SK-N-SH treated with all-trans-retinoic acid at 6 μM for 48 hours (cell line): ENCODE results near the gene NKX2-3.

ENCODE experiments used
- ATAC-seq: fragments of 200-7000 bp; cut with Tn5 transposase; 3 replicates; pipeline ENCODE4 v1.9.1; 2020; ENCODE audit warnings: mild to moderate bottlenecking, moderate library complexity
- ARNTL ChIP-seq: fragments of 450-650 bp; formaldehyde crosslinking; IDR thresholded peaks from 2 replicates; pipeline ENCODE4 v1.5.0; 2020; ENCODE audit warnings: low read depth, mild to moderate bottlenecking, moderate library complexity, borderline replicate concordance
- BACH2 ChIP-seq: fragments of 250-450 bp; sonication (Bioruptor Pico); IDR thresholded peaks from 2 replicates; pipeline ENCODE4 v1.9.0; 2021; ENCODE audit warnings: mild to moderate bottlenecking, borderline replicate concordance
- CREB5 ChIP-seq: fragments of 250-450 bp; sonication (Bioruptor Pico); IDR thresholded peaks from 2 replicates; pipeline ENCODE4 v1.5.1; 2020; ENCODE audit warnings: low read depth, mild to moderate bottlenecking, moderate library complexity
- CSDC2 ChIP-seq: fragments of 250-450 bp; sonication (Bioruptor Pico); IDR thresholded peaks from 2 replicates; pipeline ENCODE4 v1.5.0; 2020; ENCODE audit warnings: mild to moderate bottlenecking, moderate library complexity
- CSRNP3 ChIP-seq: fragments of 250-450 bp; sonication (Bioruptor Pico); IDR thresholded peaks from 2 replicates; pipeline ENCODE4 v1.5.1; 2021; ENCODE audit warnings: mild to moderate bottlenecking, moderate library complexity
- ESRRG ChIP-seq: fragments of 250-450 bp; sonication (Bioruptor Pico); IDR thresholded peaks from 2 replicates; pipeline ENCODE4 v1.6.1; 2021; ENCODE audit warnings: mild to moderate bottlenecking
- GLIS3 ChIP-seq: fragments of 250-450 bp; sonication (Bioruptor Pico); IDR thresholded peaks from 2 replicates; pipeline ENCODE4 v1.5.0; 2020; ENCODE audit warnings: mild to moderate bottlenecking, moderate library complexity
- ISL1 ChIP-seq: fragments of 250-450 bp; sonication (Bioruptor Pico); IDR thresholded peaks from 2 replicates; pipeline ENCODE4 v2.1.2; 2022; ENCODE audit warnings: mild to moderate bottlenecking, moderate library complexity
- PPARA ChIP-seq: fragments of 250-450 bp; sonication (Bioruptor Pico); IDR thresholded peaks from 2 replicates; pipeline ENCODE4 v1.5.0; 2020; ENCODE audit warnings: mild to moderate bottlenecking, borderline replicate concordance
- RARB ChIP-seq: fragments of 250-450 bp; sonication (Bioruptor Pico); IDR thresholded peaks from 2 replicates; pipeline ENCODE4 v1.8.0; 2021; ENCODE audit warnings: mild to moderate bottlenecking, moderate library complexity
- SNAI2 ChIP-seq: fragments of 250-450 bp; sonication (Bioruptor Pico); IDR thresholded peaks from 2 replicates; pipeline ENCODE4 v1.5.0; 2020; ENCODE audit warnings: mild to moderate bottlenecking, moderate library complexity
- TCF4 ChIP-seq: fragments of 250-450 bp; sonication (Bioruptor Pico); IDR thresholded peaks from 2 replicates; pipeline ENCODE4 v1.8.0; 2021; ENCODE audit warnings: mild to moderate bottlenecking, moderate library complexity, borderline replicate concordance
- TOX ChIP-seq: fragments of 250-450 bp; sonication (Bioruptor Pico); IDR thresholded peaks from 2 replicates; pipeline ENCODE4 v1.8.0; 2021; ENCODE audit warnings: mild to moderate bottlenecking, moderate library complexity, borderline replicate concordance
- ZC3H10 ChIP-seq: fragments of 250-450 bp; sonication (Bioruptor Pico); IDR thresholded peaks from 2 replicates; pipeline ENCODE4 v1.5.1; 2021; ENCODE audit warnings: mild to moderate bottlenecking, moderate library complexity
- ZFP3 ChIP-seq: fragments of 250-450 bp; sonication (Bioruptor Pico); IDR thresholded peaks from 2 replicates; pipeline ENCODE4 v1.5.0; 2020; ENCODE audit warnings: mild to moderate bottlenecking, moderate library complexity
- ZFP30 ChIP-seq: fragments of 450-650 bp; formaldehyde crosslinking; IDR thresholded peaks from 2 replicates; pipeline ENCODE4 v1.5.0; 2022; ENCODE audit warnings: mild to moderate bottlenecking, moderate library complexity
- ZNF565 ChIP-seq: fragments of 450-650 bp; formaldehyde crosslinking; conservative IDR thresholded peaks from 2 replicates; pipeline ENCODE4 v1.5.0; 2020; ENCODE audit warnings: low read depth, mild to moderate bottlenecking, moderate library complexity
- ZNF70 ChIP-seq: fragments of 450-650 bp; formaldehyde crosslinking; IDR thresholded peaks from 2 replicates; pipeline ENCODE4 v1.5.0; 2020; ENCODE audit warnings: mild to moderate bottlenecking, moderate library complexity
- ZNF8 ChIP-seq: fragments of 450-650 bp; formaldehyde crosslinking; IDR thresholded peaks from 2 replicates; pipeline ENCODE4 v1.5.0; 2020; ENCODE audit warnings: mild to moderate bottlenecking, moderate library complexity
- TF ChIP-seq, protein P1 (sequence below): fragments of 250-450 bp; sonication (Bioruptor Pico); IDR thresholded peaks from 2 replicates; pipeline ENCODE4 v1.5.0; 2020; ENCODE audit warnings: mild to moderate bottlenecking, moderate library complexity
- TF ChIP-seq, protein P2 (sequence below): fragments of 250-450 bp; sonication (Bioruptor Pico); IDR thresholded peaks from 2 replicates; pipeline ENCODE4 v1.8.0; 2020; ENCODE audit warnings: mild to moderate bottlenecking, moderate library complexity, borderline replicate concordance
- TF ChIP-seq, protein P3 (sequence below): fragments of 250-450 bp; sonication (Bioruptor Pico); IDR thresholded peaks from 2 replicates; pipeline ENCODE4 v1.8.0; 2021; ENCODE audit warnings: low read depth, mild to moderate bottlenecking, moderate library complexity, borderline replicate concordance

The NKX2-3 gene

DNA sequence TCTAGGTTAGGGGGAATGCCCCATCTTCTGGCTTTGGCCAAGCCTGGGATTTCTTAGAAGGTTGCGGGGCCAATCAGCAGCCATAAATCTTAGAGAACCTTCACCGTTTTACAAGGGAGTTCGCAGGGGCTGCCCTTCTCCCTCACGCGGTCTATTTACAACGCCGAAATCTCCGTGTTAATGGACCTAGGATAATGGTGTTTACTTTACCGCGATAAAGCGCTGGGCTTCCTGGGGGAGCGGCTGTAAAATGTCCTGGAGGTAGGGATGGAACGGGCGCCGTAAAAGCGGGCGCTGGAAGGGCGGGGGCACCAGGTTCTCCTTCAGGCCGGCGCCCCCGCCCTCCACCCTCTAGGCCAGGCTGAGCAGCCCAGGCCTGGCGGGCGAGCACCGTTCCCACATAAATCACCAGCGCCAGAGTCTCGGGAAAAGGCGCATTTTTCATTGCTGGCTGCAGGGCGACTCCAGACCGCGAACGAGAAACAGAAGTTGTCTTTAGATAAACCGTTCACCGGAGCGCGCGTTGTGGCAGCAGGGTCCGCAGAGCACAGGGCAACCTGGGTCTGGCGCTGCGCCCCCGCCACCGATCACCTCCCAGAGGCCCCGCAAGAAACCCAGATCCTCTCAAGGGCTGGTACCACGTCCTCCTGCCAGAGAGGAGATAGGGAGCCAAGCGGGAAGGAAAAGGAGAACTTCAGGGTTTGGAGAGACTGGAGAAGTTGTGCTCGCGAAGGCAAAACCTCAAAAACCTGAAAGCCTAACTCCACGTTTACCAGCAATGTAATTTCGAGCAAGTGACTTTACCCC is 12.5 kb upstream of the NKX2-3 start:
- TF ChIP-seq CREB5 (CRISPR knock-in tag) (no peak), ARNTL (CRISPR knock-in tag) (no peak), BACH2 (CRISPR knock-in tag) (no peak), TCF4 (CRISPR knock-in tag) (no peak), ISL1 (CRISPR knock-in tag) (no peak), ZNF70 (no peak), GLIS3 (CRISPR knock-in tag) (no peak), PPARA (no peak), CSDC2 (CRISPR knock-in tag) (no peak), ESRRG (CRISPR knock-in tag) (no peak), SNAI2 (CRISPR knock-in tag) (no peak), RARB (CRISPR knock-in tag) (no peak), TOX (no peak), ZFP3 (no peak), ZNF8 (no peak), CSRNP3 (CRISPR knock-in tag) (no peak), ZC3H10 (CRISPR knock-in tag) (no peak)
- TF ChIP-seq, protein P1, sequence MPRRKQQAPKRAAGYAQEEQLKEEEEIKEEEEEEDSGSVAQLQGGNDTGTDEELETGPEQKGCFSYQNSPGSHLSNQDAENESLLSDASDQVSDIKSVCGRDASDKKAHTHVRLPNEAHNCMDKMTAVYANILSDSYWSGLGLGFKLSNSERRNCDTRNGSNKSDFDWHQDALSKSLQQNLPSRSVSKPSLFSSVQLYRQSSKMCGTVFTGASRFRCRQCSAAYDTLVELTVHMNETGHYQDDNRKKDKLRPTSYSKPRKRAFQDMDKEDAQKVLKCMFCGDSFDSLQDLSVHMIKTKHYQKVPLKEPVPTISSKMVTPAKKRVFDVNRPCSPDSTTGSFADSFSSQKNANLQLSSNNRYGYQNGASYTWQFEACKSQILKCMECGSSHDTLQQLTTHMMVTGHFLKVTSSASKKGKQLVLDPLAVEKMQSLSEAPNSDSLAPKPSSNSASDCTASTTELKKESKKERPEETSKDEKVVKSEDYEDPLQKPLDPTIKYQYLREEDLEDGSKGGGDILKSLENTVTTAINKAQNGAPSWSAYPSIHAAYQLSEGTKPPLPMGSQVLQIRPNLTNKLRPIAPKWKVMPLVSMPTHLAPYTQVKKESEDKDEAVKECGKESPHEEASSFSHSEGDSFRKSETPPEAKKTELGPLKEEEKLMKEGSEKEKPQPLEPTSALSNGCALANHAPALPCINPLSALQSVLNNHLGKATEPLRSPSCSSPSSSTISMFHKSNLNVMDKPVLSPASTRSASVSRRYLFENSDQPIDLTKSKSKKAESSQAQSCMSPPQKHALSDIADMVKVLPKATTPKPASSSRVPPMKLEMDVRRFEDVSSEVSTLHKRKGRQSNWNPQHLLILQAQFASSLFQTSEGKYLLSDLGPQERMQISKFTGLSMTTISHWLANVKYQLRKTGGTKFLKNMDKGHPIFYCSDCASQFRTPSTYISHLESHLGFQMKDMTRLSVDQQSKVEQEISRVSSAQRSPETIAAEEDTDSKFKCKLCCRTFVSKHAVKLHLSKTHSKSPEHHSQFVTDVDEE (CRISPR knock-in tag), result no peak
- TF ChIP-seq, protein P2, sequence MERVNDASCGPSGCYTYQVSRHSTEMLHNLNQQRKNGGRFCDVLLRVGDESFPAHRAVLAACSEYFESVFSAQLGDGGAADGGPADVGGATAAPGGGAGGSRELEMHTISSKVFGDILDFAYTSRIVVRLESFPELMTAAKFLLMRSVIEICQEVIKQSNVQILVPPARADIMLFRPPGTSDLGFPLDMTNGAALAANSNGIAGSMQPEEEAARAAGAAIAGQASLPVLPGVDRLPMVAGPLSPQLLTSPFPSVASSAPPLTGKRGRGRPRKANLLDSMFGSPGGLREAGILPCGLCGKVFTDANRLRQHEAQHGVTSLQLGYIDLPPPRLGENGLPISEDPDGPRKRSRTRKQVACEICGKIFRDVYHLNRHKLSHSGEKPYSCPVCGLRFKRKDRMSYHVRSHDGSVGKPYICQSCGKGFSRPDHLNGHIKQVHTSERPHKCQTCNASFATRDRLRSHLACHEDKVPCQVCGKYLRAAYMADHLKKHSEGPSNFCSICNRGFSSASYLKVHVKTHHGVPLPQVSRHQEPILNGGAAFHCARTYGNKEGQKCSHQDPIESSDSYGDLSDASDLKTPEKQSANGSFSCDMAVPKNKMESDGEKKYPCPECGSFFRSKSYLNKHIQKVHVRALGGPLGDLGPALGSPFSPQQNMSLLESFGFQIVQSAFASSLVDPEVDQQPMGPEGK (CRISPR knock-in tag), result no peak
- TF ChIP-seq, protein P3, sequence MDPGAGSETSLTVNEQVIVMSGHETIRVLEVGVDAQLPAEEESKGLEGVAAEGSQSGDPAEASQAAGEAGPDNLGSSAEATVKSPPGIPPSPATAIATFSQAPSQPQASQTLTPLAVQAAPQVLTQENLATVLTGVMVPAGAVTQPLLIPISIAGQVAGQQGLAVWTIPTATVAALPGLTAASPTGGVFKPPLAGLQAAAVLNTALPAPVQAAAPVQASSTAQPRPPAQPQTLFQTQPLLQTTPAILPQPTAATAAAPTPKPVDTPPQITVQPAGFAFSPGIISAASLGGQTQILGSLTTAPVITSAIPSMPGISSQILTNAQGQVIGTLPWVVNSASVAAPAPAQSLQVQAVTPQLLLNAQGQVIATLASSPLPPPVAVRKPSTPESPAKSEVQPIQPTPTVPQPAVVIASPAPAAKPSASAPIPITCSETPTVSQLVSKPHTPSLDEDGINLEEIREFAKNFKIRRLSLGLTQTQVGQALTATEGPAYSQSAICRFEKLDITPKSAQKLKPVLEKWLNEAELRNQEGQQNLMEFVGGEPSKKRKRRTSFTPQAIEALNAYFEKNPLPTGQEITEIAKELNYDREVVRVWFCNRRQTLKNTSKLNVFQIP, result no peak
- ATAC-seq, result peak; percentile 28; the same call in 2 of the 3 replicates

DNA sequence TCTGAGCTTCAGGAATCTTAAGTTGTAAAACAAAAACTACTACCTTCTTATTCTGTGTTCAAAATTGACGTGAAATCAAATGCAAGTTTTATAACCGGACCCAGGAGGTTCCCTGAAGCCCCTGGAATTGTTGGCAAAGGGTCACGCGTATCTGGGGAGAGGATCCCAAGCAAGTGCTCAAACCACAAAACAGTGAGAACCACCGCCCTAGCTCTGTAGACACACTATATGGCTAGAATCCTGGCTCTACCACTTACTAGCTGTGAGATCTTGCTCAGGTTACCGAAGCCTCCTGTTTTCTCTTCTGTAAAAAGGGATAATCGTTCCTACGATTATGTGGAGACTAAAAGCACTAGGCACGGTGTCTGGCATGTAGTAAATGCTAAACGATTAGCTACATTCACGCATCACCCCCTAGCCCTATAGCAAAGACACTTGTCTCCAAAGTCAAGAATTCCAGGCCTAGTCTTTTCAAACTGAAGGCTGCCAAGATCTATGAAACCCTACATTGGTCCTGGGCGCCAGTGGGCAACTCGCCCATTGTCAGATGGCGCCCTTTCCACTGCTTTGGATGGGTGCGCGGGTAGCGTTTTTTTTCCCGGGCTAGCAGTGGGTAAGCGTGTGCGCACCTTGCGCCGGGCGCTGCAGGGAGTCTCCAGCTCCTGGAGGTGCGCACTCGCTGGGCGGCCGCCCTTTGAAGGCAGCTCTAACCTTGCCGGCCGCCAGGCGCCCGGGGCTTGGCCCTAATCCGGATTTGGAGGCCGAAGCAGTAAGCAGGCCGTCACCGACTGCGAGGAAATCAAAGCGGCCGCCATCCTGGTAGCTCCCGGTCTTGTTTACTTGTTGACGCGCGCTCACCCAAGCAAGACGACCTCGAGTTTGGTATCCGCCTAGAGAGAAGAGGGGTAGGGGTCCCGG is 11.6 kb upstream of the NKX2-3 start:
- no peak for TF ChIP-seq ZNF565 (CRISPR knock-in tag)
- TF ChIP-seq ZFP30 (CRISPR knock-in tag), result no peak
- no peak for TF ChIP-seq ESRRG (CRISPR knock-in tag)
- TF ChIP-seq, all 23 proteins: peak for 0
- no peak; the same call in 2 of the 3 replicates for ATAC-seq
